MCF 10A (cell line): ENCODE results near the gene TIAM2. TPM values are rescaled to one million over a fixed set of nuclear protein-coding genes. Genes with fewer than 3 reads are reported as not detected.
"Not testable (repeated sequence)": the region's sequence is repeated elsewhere in the genome, so short reads cannot be mapped to it uniquely, and the experiment has no call there.

Source experiments
- BruUV-seq: library from RNA; stranded (reverse); fragments of 400-500 nt; replicated peaks from 2 replicates; lab custom pipeline; 2021; lab: Mats Ljungman, UMichigan
- CTCF ChIA-PET: fragments of 300-600 bp; sonication (Branson Sonifier 250); formaldehyde crosslinking; extraction: SDS; loops from one replicate; lab custom pipeline; 2021; ENCODE audit warnings: antibody characterized with exemption, inconsistent platforms; lab: Yijun Ruan, JAX
- POLR2A ChIA-PET: fragments of 300-600, 350-650 bp; sonication (Branson Sonifier 250); formaldehyde crosslinking; extraction: SDS; loops from one replicate; lab custom pipeline; 2020; ENCODE audit warnings: antibody characterized with exemption, inconsistent platforms; lab: Yijun Ruan, JAX
- DNase-seq: peaks from one replicate; pipeline ENCODE4 v3.0.0-alpha.2; 2018; ENCODE audit not compliant: unreplicated experiment
- H3K27ac Mint-ChIP-seq: one replicate; pipeline ENCODE4 v1.8.0; 2022; ENCODE audit warnings: mild to moderate bottlenecking, low read depth, mixed read lengths; ENCODE audit not compliant: unreplicated experiment
- H3K27me3 Mint-ChIP-seq: one replicate; pipeline ENCODE4 v1.8.0; 2022; ENCODE audit warnings: mixed read lengths; ENCODE audit not compliant: insufficient read depth, unreplicated experiment
- H3K36me3 Mint-ChIP-seq: one replicate; pipeline ENCODE4 v1.8.0; 2022; ENCODE audit warnings: mild to moderate bottlenecking, moderate library complexity, mixed read lengths; ENCODE audit not compliant: insufficient read depth, unreplicated experiment
- H3K4me1 Mint-ChIP-seq: one replicate; pipeline ENCODE4 v1.8.0; 2022; ENCODE audit warnings: mixed read lengths; ENCODE audit not compliant: insufficient read depth, unreplicated experiment
- H3K4me3 Mint-ChIP-seq: one replicate; pipeline ENCODE4 v1.8.0; 2022; ENCODE audit warnings: mild to moderate bottlenecking, moderate library complexity, mixed read lengths; ENCODE audit not compliant: unreplicated experiment
- H3K9me3 Mint-ChIP-seq: one replicate; pipeline ENCODE4 v1.8.0; 2022; ENCODE audit warnings: mixed read lengths; ENCODE audit not compliant: unreplicated experiment
- intact Hi-C: fragments of 100-400 bp; cut with micrococcal nuclease; formaldehyde crosslinking; loops from 2 replicates; pipeline ENCODE4 v1.14.1; 2022
- total RNA-seq: library from RNA; stranded (reverse); gene quantifications from 2 replicates; pipeline ENCODE4 v1.2.3, GENCODE V29; 2022
- TF ChIP-seq, protein P1 (sequence below): fragments of 200-600 bp; IDR thresholded peaks from one replicate; pipeline ENCODE4 v1.8.0; 2022; ENCODE audit warnings: antibody characterized with exemption, mild to moderate bottlenecking; ENCODE audit not compliant: unreplicated experiment

The TIAM2 gene
- total RNA-seq, 1 experiment from 2014 or later = 3.1 TPM

DNA sequence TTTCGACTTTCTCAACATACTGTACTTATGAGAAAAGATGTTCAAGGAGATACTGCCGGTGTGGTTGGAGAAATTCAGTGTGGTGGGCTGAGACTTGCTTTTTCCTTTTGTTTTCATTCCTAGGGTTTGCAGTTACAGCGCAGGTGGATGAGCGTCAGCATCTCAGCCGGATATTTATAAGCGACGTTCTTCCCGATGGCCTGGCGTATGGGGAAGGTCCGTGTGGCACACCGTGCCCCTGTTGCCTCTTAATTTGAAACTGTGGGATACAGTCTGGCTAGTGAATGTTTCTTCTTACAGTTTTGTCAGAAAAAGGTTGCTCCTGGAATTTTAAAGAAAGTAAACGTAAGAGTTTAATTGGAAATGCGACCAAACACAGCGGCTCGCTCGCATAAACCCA, 187.0 kb downstream of the TIAM2 start:
- TF ChIP-seq, protein P1, sequence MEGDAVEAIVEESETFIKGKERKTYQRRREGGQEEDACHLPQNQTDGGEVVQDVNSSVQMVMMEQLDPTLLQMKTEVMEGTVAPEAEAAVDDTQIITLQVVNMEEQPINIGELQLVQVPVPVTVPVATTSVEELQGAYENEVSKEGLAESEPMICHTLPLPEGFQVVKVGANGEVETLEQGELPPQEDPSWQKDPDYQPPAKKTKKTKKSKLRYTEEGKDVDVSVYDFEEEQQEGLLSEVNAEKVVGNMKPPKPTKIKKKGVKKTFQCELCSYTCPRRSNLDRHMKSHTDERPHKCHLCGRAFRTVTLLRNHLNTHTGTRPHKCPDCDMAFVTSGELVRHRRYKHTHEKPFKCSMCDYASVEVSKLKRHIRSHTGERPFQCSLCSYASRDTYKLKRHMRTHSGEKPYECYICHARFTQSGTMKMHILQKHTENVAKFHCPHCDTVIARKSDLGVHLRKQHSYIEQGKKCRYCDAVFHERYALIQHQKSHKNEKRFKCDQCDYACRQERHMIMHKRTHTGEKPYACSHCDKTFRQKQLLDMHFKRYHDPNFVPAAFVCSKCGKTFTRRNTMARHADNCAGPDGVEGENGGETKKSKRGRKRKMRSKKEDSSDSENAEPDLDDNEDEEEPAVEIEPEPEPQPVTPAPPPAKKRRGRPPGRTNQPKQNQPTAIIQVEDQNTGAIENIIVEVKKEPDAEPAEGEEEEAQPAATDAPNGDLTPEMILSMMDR = no peak
- Mint-ChIP-seq H3K4me1 (peaks cover 13% of the 10 kb centered on the region), H3K27me3 (no peaks in the 10 kb centered on the region), H3K9me3 (no peaks in the 10 kb centered on the region), H3K36me3 (no peaks in the 10 kb centered on the region), H3K27ac (no peak overlapping the region), H3K4me3 (no peak overlapping the region)
- POLR2A ChIA-PET = no interaction called here
- DNase-seq = no peak
- intact Hi-C loops = no loop called here
- CTCF ChIA-PET = interaction anchor here (0.7 kb wide), 1 partner anchor 87 kb away, joined by 4 read pairs; no protein-coding TSS in a partner anchor
- BruUV-seq = no TSS peak

DNA sequence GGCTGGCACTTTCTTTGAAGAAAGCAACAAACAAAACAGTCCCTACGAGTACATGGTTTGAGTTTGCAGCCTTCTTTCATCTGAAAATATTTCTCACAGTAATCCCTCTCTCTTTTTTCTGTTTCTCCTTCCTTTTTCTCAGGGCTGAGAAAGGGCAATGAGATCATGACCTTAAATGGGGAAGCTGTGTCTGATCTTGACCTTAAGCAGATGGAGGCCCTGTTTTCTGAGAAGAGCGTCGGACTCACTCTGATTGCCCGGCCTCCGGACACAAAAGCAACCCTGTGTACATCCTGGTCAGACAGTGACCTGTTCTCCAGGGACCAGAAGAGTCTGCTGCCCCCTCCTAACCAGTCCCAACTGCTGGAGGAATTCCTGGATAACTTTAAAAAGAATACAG, 188.0 kb downstream of the TIAM2 start:
- H3K27ac Mint-ChIP-seq = no peak overlapping the region
- intact Hi-C loops = no loop called here
- no peaks in the 10 kb centered on the region for H3K27me3 Mint-ChIP-seq
- no peak for DNase-seq
- ChIA-PET POLR2A (interaction anchor here (0.7 kb wide), 1 partner anchor 323 kb away, joined by 3 read pairs; no protein-coding TSS in a partner anchor), CTCF (interaction anchor here (0.6 kb wide), 1 partner anchor 1677 kb away, joined by 4 read pairs; no protein-coding TSS in a partner anchor)
- peaks cover 13% of the 10 kb centered on the region for H3K4me1 Mint-ChIP-seq
- BruUV-seq = no TSS peak
- H3K9me3 Mint-ChIP-seq = no peaks in the 10 kb centered on the region
- H3K4me3 Mint-ChIP-seq = no peak overlapping the region
- TF ChIP-seq, protein P1 = no peak
- H3K36me3 Mint-ChIP-seq = no peaks in the 10 kb centered on the region

DNA sequence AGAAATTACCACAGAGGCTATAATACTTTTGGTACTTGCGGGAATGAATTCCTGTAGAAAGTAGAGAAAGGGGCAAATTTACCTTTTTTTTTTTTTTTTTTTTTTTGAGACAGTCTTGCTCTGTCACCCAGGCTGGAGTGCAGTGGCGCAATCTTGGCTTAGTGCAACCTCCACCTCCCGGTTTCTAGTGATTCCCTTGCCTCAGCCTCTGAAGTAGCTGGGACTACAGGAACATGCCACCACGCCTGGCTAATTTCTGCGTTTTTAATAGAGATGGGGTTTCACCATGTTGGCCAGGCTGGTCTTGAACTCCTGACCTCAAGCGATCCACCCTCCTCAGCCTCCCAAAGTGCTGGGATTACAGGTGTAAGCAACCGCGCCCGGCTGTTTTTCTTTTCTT, 189.9 kb downstream of the TIAM2 start:
- intact Hi-C loops, BruUV-seq, H3K27me3 Mint-ChIP-seq, H3K36me3 Mint-ChIP-seq, H3K4me3 Mint-ChIP-seq, H3K27ac Mint-ChIP-seq, DNase-seq, H3K9me3 Mint-ChIP-seq: not testable (repeated sequence)
- POLR2A ChIA-PET = interaction anchor here (0.6 to 1.3 kb wide), 3 partner anchors 47 to 63 kb away, joined by 3 to 5 read pairs (median 3); no protein-coding TSS in a partner anchor
- H3K4me1 Mint-ChIP-seq = peaks cover 21% of the 10 kb centered on the region
- CTCF ChIA-PET = interaction anchor here (0.6 to 2.0 kb wide), 8 partner anchors 11 to 253 kb away, joined by 3 to 6 read pairs (median 4); partner anchors contain the start of gene TFB1M

DNA sequence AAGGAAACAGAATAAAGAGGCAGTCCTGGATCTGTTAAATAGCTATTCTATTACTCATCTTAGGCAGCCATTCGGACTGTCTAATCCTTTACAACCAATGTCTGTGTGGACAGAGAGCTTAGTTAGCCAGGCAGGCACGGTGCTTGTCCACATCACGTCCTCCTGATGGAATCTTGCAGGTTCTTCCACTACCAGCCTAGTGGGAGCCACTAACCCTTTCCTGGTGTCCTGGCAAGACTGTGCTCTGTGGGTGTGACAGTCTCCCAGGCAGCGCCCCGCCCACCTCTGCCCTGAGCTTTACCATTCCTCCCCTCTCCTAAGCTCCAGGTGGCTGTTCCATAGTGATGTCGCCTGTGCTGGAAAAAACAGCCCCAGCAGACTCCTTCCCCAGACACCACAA, 190.4 kb downstream of the TIAM2 start:
- BruUV-seq = no TSS peak
- POLR2A ChIA-PET = interaction anchor here (0.6 to 1.3 kb wide), 3 partner anchors 56 to 128 kb away, joined by 3 read pairs; partner anchors contain the start of gene TFB1M
- TF ChIP-seq, protein P1 = no peak
- peaks cover 21% of the 10 kb centered on the region for H3K4me1 Mint-ChIP-seq
- no peak overlapping the region for H3K27ac Mint-ChIP-seq
- CTCF ChIA-PET = interaction anchor here (0.6 to 2.0 kb wide), 7 partner anchors 11 to 254 kb away, joined by 3 to 6 read pairs (median 4); partner anchors contain the start of gene TFB1M
- peak; percentile 43 for DNase-seq
- H3K9me3 Mint-ChIP-seq = no peaks in the 10 kb centered on the region
- no peak overlapping the region for H3K4me3 Mint-ChIP-seq
- H3K27me3 Mint-ChIP-seq = no peaks in the 10 kb centered on the region
- H3K36me3 Mint-ChIP-seq = no peaks in the 10 kb centered on the region
- intact Hi-C loops = no loop called here
